Hair follicular keratinocyte (primary cell): ENCODE results near the gene UBE2M. TPM values are rescaled to one million over a fixed set of nuclear protein-coding genes. Genes with fewer than 3 reads are reported as not detected.

Experiments used
- total RNA-seq: library from RNA; depleted of rRNA; stranded (reverse); fragments of >200 nt; gene quantifications from 2 replicates; pipeline ENCODE4 v1.2.3, GENCODE V29; 2015

UBE2M gene
- total RNA-seq = 32.1 and 51.0 TPM in 2 replicates

DNA sequence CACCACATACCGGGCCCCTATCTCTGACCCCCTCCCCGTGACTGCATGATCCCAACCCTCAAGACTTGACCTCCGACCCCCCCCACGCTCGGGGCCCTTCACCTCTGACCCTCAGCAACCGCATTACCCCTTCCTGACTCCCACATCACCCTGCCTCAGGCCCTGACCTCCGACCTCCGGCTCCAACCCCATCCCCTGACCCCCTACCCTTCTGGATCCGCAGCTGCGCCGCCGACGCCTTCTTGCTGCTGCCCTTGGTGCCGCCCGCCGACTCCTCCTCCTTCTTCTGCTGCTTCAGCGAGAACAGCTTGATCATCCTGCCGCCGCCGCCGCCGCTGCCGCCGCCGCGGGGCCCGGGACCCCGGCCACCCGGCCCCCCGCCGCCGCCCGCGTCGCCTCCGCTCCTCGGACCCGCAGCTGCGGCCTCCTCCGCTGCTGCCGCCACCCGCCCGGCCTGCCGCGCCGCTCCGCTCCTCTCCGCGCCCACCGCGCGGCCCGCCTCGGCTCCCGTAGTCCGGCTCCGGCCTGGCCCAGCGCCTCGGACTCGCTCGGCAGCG is at the start of gene UBE2M:
Gene UBE2M (minus strand): TSS at position 546 of the 557 bp plus-strand sequence. CDS start 230 bp downstream, at position 316.

DNA sequence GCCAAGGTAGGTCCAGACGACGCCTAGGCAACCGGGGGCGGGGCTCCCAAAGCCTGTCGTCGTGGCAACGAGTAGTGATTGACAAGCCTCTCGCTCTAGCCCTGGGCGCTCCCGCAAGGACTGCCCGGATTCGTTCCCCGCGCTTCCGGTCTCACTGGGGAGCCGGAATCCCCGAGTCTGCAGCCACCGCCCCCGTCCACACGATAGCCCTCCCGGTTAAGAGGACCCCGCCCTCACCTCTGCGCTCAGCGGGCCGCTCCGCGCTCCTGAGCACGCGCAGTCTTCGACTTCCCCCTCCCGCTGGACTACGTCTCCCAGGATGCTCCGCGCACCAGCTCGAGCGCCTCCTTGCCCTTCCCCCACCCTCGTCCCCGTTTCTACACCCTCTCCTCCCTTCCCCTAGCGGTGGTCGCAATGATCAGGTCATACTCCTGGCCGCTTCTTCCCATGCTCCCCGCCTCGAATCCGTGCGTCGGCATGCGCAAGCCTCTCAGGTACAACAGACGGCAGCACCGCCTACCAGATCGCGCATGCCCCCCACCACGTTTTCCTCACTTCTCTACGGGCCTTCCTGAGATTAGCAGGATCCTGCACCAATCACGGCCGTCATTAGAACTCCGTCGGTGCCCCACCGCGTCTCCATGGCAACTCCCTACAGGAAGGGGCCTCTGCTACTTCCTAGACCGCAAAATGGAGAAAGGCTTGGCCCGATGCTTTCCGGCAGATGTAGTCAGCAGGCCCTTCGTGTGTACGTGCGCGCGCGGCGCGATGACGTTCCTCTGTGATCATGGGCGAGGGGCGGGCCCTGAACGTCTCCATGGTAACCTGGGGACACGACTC is 14.6 kb upstream of the UBE2M start, which contains the start of gene MZF1:
Gene MZF1 (minus strand): TSS at position 518 of the 840 bp plus-strand sequence. CDS start 1,946 bp downstream, outside the sequence.

DNA sequence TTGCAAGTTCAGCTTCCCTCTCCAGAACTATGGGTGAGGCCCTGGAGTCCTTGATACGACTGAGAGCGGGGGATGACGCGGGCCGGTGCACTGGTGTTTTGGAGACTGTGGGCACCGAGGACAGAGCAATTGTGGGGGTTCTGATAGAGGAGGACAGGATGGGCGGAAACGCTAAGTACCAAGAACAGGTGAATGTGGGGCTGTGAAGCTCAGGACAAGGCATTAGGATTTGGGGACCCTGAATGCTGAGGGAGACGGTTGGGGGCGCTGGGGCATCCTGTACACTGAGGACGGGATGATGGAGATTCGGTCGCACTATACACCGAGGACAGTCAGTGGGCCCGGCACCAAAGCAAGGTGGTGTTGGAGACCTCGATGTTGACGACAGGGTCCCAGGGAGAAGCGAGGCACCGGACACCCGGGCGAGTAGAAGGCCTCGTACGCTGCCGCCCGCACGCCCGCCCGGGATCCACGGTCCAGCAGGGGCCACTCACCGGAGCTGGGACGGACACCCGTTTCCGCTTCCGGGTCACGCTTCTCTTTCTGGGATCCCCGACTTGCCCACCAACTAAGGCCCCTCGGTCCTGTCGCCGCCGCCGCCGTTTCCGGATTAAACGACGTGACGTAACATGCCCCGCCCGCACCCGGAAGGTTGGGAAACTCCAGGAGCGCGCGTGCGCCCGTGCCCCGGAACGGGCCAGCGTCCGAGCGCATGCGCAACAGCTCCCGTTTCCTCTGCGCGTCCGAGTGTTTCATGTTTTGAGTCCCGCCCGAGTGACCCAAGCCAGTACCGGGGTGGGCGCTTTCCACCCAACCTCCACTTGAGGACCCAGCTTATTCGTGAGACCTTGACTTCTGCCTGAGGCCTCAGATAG is 3.7 kb downstream of the UBE2M start, which contains the start of gene CHMP2A:
Gene CHMP2A (minus strand): TSS at position 612 of the 875 bp plus-strand sequence. CDS start 893 bp downstream, outside the sequence.

DNA sequence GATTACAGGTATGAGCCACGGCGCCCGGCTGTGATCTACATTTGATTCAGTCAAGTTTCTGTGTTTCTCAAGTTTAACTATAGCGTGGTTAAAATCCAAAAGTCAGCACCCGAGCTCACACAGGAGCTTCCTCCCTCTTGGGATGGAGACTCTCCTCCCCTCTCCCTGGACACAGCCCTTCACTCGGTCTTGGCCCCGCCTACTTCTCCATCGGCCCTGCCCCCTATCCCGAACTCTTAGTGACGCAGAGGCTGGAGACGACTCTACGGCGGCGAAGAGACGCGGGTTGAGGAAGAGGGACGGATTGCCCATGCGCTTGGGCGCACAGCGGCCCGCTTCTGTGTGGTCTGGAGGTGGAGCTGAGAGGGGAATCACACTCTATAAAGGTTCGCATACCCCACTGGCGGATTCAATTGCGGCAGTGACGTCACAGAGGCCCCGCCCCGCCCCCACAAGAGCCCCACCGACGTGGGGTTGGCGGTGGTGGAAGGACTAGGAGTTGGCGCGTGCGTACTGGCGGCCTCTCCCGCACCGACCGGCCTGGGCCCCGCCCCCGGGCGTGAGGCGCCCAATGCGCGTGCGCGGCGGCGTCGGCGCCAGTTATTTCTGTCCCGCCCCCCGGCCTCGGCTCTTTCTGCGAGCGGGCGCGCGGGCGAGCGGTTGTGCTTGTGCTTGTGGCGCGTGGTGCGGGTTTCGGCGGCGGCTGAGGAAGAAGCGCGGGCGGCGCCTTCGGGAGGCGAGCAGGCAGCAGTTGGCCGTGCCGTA is 14.4 kb downstream of the UBE2M start, which contains the start of gene TRIM28:
Gene TRIM28 (plus strand): TSS at position 239 of the 765 bp plus-strand sequence. CDS start 694 bp downstream, outside the sequence.

DNA sequence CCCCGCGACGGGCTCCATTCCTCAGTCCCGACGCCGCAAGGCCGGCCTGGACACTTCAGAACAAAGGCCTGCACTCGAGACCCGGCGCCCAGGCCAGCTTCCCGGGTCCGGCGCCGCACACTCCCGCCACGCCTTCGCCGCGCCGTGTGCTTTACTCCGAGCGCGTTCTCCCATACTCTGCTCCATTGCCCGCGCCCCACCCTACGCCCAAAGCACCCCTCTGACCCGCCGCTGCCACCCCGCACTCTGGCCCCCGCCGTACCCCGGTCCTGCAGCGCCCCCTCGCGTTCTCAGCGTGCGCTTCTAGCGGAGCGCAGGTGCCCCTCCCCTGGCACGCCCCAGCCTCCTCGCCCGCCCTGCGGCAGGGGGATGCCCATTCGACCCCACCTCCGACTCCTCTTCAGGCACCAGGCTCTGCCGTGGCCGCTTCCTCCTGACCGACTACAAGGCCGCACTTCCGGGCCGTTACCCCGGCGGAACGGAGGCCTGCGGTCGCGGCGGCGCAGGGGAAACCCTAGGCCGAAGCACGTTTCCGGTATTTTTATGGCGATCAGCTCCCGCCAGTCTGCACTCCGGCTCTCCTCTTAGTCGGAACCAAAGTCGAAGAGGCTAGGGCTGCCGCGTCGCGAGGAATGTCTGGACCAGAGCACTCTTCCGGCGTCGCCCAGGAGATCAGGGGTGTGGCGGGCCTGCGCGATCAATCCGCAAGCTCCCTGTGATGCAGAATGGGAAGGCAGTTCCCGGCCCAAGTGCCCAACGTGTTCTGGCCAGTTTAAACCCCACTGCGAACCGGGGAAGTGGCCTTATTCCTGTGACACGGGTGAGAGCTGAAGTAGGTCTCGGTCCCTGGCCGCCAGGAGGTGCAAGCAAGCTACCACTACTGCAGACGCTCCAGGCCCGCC is 38.8 kb downstream of the UBE2M start, which contains the start of gene ZBTB45:
Gene ZBTB45 (minus strand): TSS at position 456 of the 902 bp plus-strand sequence. CDS start 2,137 bp downstream, outside the sequence.

DNA sequence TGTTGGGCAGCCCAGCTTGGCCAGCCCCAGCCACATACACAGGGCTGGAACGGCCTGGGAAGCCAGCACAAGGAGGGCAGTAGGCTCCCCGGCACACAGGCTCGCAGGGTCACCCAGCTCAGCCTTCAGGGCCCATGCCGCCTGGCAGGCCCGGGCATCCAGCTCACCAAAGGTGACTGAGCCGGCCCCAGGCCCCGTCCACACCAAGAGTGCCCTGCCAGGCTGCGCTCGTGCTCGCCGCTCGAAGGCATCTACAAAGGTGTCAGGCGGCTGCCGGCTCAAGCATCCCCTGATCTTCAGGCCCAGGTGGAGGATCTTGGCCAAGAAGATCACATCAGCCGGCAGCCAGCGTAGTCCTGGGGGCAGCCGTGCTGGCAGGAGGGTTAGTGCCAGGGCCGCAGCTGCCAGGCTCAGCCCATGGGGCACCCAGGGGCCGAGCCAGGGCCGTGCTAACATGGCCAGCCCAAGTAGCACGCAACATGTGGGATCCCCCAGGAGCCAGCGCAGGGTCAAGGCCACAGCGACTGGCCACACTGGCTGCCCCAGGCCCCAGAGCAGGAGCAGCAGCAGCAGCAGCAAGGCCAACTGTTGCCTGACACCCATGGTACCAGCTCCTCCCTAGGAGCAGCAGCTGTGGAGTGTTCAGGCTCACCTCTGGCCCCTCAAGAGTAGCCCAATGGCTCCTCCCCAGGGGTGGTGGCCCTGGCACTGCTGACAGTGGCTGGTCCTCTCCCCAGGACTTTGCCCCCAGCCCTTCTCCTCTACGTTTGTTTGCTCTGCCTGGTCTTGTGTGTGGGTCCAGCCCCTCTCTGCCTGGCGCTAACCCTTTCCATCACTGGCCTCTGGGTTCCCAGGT is 46.8 kb downstream of the UBE2M start, which contains the start of gene SLC27A5:
Gene SLC27A5 (minus strand): TSS at position 640 of the 856 bp plus-strand sequence. CDS start 37 bp downstream, at position 603.

Other genes with a start within 250 kb of the UBE2M start
- gene ZSCAN22, start 231.6 kb downstream of the UBE2M start, total RNA-seq = 2.0 and 2.7 TPM in 2 replicates
- 15.6 and 26.6 TPM in 2 replicates for gene A1BG, start 205.1 kb downstream of the UBE2M start, total RNA-seq
- gene ZNF497, start 195.9 kb downstream of the UBE2M start, total RNA-seq = 0.86 and 1.3 TPM in 2 replicates
- gene ZNF837, start 177.6 kb downstream of the UBE2M start, total RNA-seq = 2.5 and 3.7 TPM in 2 replicates
- gene RPS5, start 171.3 kb downstream of the UBE2M start, total RNA-seq = 2,350 and 2,403 TPM in 2 replicates
- 0.27 and 0.31 TPM in 2 replicates for gene RNF225, start 163.0 kb downstream of the UBE2M start, total RNA-seq
- gene ZNF584, start 150.0 kb downstream of the UBE2M start, total RNA-seq = 7.0 and 16.3 TPM in 2 replicates
- 1.6 and 2.2 TPM in 2 replicates for gene ZNF132, start 118.5 kb downstream of the UBE2M start, total RNA-seq
- gene ZNF324B, start 107.0 kb downstream of the UBE2M start, total RNA-seq = 6.6 and 7.2 TPM in 2 replicates
- 6.2 and 9.3 TPM in 2 replicates for gene ZNF324, start 91.5 kb downstream of the UBE2M start, total RNA-seq
- gene ZNF446, start 82.3 kb downstream of the UBE2M start, total RNA-seq = 6.5 and 8.6 TPM in 2 replicates
- 12.7 and 12.8 TPM in 2 replicates for gene SLC27A5, start 46.6 kb downstream of the UBE2M start, total RNA-seq
- gene ZBTB45, start 38.8 kb downstream of the UBE2M start, total RNA-seq = 11.1 and 13.1 TPM in 2 replicates
- gene TRIM28, start 14.5 kb downstream of the UBE2M start, total RNA-seq = 265 and 397 TPM in 2 replicates
- 101 and 114 TPM in 2 replicates for gene CHMP2A, start 3.5 kb downstream of the UBE2M start, total RNA-seq
- gene MZF1, start 14.7 kb upstream of the UBE2M start, total RNA-seq = 6.6 and 9.8 TPM in 2 replicates